A204.1 (cell line): ENCODE measurements around the gene PITPNB.

Experiments
- FAIRE-seq: peaks from 2 replicates; lab custom pipeline; 2012; peaks lifted over from hg19 to GRCh38; lab: Jason Lieb, UNC

The PITPNB gene

DNA sequence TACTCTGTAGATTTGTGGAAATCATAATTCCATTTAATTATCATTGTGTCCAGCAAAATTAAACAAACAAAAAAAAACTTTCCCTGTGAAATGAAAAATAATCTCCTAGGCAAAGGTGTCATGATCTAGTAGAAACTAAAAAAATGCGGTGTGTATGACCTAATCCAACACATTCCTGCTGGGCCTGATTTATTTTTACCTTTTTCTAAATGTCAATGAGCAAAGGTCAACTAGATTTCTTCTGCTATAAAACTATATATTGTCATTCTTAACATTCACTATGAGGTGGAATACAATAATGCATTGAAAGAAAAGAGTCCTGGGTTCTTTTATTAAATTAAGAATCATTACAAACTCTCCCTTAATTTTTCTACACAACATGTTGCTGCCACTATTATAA lies 60.4 kb downstream of the PITPNB start:
- no peak for FAIRE-seq

GRCh38 chr22:27857443-27857842 lies 61.6 kb downstream of the PITPNB start:
- no peak for FAIRE-seq

DNA sequence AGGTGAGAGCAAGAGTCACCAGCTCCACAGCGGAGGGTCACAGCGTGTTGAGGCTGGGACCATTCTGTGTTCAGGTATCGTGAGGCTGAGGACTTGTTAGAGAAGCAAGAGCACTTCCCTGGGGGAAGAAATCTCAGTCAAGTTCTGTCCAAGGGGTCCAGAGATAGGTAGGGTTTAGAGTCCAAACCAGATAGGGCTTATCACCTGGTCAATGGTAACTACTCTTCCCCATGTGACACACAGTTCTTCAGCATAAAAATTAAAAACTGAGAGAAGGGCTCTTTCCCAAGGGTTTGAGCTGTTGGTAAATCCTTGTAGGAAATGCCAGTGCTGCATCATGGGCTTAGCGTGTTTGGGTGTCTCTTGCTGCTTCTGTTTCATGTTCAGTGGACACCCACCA lies 62.7 kb downstream of the PITPNB start:
- no peak for FAIRE-seq

DNA sequence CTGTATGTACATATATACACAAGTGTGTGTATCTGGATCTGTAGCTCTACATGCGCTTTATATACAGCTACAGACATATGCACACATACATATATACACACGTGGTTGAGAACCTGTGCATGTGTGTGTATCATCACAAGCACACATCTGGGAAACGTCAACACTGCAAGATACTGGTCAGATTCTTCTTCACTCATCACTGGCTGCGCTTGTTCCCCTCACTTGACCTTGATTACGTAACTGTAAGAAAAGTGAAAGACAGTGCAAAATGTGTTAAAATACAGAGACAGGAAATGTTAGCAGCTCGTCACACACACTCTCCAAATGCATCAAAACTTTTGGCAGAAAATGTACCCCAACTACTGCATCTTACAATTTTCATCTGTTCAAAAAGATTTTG lies 65.6 kb downstream of the PITPNB start:
- FAIRE-seq = no peak

- FAIRE-seq = no peak
Observed at GRCh38 chr22:27851974-27852746, 66.9 kb downstream of the PITPNB start.

DNA sequence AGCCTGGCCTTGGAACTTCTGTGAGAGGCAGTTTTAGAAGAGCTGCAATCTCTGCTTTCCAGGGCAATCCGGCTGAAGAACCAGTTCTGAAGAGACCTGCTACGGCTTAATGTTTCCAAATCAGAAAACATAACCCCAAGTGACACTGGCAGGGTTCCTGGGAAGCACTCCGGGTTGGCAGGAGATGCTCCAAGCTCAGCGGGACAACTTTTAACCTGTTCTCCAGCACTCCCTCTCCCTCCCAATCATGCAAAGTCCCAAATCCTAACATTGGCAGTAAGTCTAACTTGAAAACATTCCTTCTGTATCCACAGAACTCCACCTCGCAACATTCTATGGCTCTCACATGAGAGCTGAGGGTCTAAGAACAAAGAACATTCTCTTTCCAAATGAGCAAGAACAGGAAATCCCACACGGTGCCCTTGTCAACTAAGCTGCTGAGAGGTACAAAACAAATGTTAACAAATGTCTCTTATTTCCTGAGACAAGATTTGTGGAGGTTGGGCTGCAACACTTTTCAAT lies 69.0 kb downstream of the PITPNB start:
- no peak for FAIRE-seq

DNA sequence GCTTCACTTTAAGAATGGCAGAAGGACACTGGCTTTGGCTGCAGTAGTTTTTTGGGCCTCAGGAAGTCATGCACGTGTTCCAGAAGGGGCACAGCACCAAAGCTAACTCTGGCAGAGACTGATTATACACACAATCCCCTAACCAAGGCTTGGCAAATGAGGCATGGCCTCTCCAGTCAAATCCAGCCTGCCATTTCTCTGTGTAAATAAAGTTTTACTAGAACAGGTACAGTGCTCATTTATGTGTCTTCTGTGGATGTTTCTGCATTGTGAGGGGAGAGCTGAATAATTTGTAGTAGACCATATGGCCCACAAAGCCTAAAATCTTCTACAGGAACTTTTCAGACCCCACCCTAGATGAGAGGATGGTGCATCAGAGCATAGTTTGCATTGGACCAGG lies 71.1 kb downstream of the PITPNB start:
- FAIRE-seq = no peak

DNA sequence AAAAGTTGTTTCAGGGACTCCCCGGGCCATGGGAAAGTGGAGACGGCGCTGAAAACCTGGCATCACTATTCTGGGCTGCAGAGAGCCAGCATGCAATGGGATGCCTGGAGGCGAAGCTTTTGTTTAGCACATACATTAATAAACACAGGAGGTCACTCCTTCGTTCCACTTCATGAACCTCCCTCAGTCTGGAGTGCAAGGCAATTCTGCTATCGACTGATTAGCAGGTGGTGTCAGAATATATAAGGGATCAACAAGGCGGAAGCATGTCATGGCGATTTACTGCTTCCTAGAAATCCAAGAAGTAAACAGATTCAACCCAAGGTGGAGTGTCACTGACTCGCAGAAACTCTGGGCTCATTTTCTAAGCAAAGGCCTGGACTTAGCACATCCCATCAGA lies 72.1 kb downstream of the PITPNB start:
- FAIRE-seq = no peak

DNA sequence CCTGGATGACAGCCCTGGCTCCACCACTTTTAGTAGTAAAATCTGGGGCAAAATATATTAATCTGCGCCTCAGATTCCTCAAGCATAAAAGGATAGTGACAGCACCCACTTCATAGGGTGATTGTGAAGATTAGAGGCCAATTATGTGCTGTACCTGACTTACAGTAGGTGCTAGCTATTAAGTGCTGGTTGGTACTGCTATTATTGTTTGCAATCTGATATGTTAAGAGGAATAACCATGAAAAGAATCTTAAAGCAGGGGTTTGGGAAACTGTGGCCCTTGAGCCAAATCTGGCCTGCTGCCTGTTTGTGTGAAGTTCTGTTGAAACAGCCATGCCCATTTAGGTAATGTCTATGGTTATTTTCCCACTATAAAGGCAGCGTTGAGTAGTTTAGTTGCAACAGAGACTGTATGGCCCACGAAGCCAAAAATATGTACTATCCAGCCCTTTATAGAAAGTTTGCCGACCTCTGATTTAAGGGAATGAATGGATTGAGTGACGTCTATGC lies 72.8 kb downstream of the PITPNB start:
- FAIRE-seq = no peak

DNA sequence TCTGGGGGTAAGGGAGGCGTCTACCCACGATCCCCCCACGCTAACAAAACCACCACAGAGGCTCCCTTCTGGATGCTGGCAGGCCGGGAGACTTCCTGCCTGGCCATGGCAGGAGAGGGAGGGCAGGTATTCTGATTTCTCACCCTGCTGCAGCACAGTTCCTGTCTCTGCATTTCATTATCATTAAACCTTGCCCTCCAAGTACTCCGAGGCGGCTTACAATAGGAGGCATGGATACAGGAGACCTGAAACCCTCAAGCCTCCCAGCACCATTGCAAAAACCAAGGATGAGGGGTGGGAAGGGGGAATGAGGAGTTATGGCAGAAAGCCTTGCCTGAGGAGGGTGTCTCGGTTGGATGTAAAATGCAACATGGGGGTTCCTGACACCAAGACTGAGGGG lies 73.4 kb downstream of the PITPNB start:
- FAIRE-seq = no peak

- no peak for FAIRE-seq
Observed at GRCh38 chr22:27844656-27845591, 74.1 kb downstream of the PITPNB start.

DNA sequence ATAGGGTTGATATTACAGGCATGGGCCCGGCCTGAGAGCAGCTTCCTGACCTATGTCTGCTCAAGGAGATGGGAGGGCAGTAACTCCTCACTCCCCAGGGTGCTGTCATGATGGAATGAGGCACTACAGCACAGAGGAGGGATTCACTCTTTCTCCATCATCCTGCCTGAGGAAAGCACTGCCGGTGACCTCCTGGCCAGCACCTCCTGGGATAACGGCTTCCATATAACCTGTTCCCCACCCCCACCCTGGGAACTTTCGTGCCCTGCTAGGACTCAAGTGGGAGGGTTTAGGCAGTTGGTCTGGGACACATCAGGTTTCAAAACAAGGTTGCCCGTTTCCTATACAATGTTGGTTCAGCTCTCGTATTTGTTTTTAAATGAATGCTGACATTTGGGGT lies 74.8 kb downstream of the PITPNB start:
- FAIRE-seq = no peak

GRCh38 chr22:27843441-27843840 lies 75.6 kb downstream of the PITPNB start:
- FAIRE-seq = no peak

DNA sequence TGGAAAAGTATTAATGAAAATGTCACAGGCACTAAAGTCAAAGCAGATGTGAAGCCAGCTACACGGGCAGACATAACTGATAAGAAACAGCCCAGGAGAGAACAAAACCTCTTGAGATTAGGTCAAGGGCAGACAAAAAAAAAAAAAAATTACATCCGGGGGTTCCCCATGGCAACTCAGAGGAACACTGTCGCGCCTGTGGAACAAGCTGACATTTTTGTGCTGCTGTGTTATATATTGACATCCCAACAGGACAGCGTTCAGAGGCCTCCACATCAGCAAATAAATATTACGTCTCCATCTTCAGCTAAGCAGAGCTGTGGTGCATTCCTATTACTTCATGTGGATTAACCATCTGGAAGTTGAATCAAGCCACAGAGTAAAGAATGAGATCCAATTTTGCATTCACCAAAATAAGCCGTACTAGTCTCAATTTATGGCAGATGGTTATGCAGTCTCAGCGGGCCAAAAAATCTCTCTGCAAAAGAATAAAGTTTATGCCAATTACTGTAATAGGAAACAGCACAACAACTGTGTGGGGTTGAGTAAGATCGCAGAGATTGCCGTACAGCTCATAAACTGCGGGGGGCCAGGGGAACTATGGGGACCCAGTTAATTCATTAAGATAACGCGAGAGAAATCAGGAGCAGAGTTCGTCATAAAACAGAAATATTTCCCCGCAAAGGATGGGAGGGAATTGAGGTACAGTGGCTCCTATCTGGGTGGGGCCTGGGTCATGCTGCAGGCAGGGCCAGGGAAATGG lies 76.2 kb downstream of the PITPNB start:
- no peak for FAIRE-seq

- FAIRE-seq = no peak
Observed at GRCh38 chr22:27842201-27842600, 76.9 kb downstream of the PITPNB start.

GRCh38 chr22:27840436-27840835 lies 78.6 kb downstream of the PITPNB start:
- no peak for FAIRE-seq

- FAIRE-seq = no peak
Observed at GRCh38 chr22:27839057-27839660, 79.9 kb downstream of the PITPNB start.

DNA sequence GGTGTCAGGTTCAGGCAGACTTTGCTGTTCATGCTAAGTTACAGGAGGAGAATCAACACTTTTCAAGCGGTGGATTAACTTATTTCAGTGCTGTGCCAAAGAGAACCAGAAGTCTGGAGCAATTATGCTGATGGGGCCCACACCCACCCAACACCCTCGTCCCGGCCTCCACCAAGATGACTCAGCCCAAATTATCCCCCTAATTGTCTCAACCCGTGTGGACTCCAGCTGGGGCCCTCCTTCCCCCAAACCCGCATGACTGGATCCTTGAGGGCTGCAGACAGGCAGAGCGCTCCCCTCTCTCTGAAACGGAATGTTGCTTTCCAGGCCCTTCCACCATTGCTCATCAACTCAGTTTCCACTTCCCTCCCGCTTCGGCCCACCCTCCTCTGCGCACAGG lies 82.9 kb downstream of the PITPNB start:
- FAIRE-seq = no peak

- FAIRE-seq = no peak
Observed at GRCh38 chr22:27835446-27835845, 83.6 kb downstream of the PITPNB start.

GRCh38 chr22:27834364-27835185 lies 84.5 kb downstream of the PITPNB start:
- no peak for FAIRE-seq

GRCh38 chr22:27833803-27834202 lies 85.3 kb downstream of the PITPNB start:
- no peak for FAIRE-seq
